GM12878 (cell line): ENCODE measurements around the gene ITGB8. TPM values are rescaled to one million over a fixed set of nuclear protein-coding genes. Genes with fewer than 3 reads are reported as not detected.

Source experiments
- CEBPB ChIP-seq, 2 experiments: fragments of 150-350 bp in 1 of 2; IDR thresholded peaks; 2 replicates each; pipeline ENCODE4 v1.6.1; 2012 to 2014; ENCODE audit warnings: low read depth in 2 of 2, low read length in 2 of 2, borderline replicate concordance in 1 of 2, inconsistent platforms in 1 of 2
- HDAC2 ChIP-seq: fragments of 200-600 bp; sonication (generic); IDR thresholded peaks from 2 replicates; pipeline ENCODE4 v1.6.1; 2017
- NFIC ChIP-seq: IDR thresholded peaks from 2 replicates; pipeline ENCODE4 v1.6.1; 2012; ENCODE audit warnings: low read depth, mild to moderate bottlenecking, inconsistent platforms, low read length, moderate library complexity
- SIN3A ChIP-seq: IDR thresholded peaks from 2 replicates; pipeline ENCODE4 v1.6.1; 2012; ENCODE audit warnings: low read depth, low read length, improper control_type of control experiment
- SUZ12 ChIP-seq: fragments of 200-600 bp; sonication (generic); IDR thresholded peaks from one replicate; pipeline ENCODE4 v1.6.1; 2018; ENCODE audit warnings: antibody characterized with exemption, mild to moderate bottlenecking; ENCODE audit not compliant: unreplicated experiment
- ZNF622 ChIP-seq: fragments of 450-650 bp; IDR thresholded peaks from 2 replicates; pipeline ENCODE4 v1.6.1; 2017; ENCODE audit warnings: mild to moderate bottlenecking, inconsistent platforms
- polyA plus RNA-seq, 11 experiments: library from polyadenylated mRNA; depleted of rRNA in 4 of 11; unstranded in 6 of 11; stranded (reverse) in 5 of 11; fragments of >200 nt; fragmentation: Nextera tagmentation in 4 of 11; fragmentation: Illumina TruSeq in 1 of 11; extraction: Ambion mirVana in 4 of 11; extraction: Trizol in 1 of 11; gene quantifications; 1 replicate in 1 of 11; 2 replicates in 10 of 11; pipeline versions ENCODE4 v1.2.1 to v1.2.3, GENCODE V29; 2011 to 2016; ENCODE audit warnings: inconsistent platforms in 2 of 11, missing spikeins in 2 of 11, low read depth in 1 of 11
- total RNA-seq, 4 experiments: library from RNA; depleted of rRNA in 3 of 4; stranded (reverse); fragments of >200 nt in 3 of 4; fragmentation: Illumina TruSeq in 1 of 4; extraction: Trizol in 1 of 4; gene quantifications; 2 replicates each; pipeline versions ENCODE4 v1.2.1 to v1.2.3, GENCODE V29; 2013 to 2021
- TF ChIP-seq, protein P1 (sequence below): fragments of 450-650 bp; formaldehyde crosslinking; IDR thresholded peaks from 2 replicates; pipeline ENCODE4 v1.5.0; 2022; ENCODE audit warnings: mild to moderate bottlenecking, missing genetic modification characterization
- TF ChIP-seq, protein P2 (sequence below): fragments of 450-650 bp; IDR thresholded peaks from 2 replicates; pipeline ENCODE4 v1.6.1; 2017; ENCODE audit warnings: mild to moderate bottlenecking, moderate library complexity
- TF ChIP-seq, protein P3 (sequence below): IDR thresholded peaks from 2 replicates; pipeline ENCODE4 v1.6.1; 2011; ENCODE audit warnings: borderline replicate concordance, low read depth, mild to moderate bottlenecking, moderate library complexity, mixed read lengths, low read length; ENCODE audit not compliant: insufficient read depth; ENCODE audit errors: extremely low read length

Gene ITGB8
- total and polyA plus RNA-seq, 10 of the 15 experiments (the other 5 are each of a cell fraction or from before 2014, with no cell fraction given): 0.37 to 26.2 (median 1.5) TPM

GRCh38 chr7:20330239-20330927, at the start of gene ITGB8 (continued):
- TF ChIP-seq, protein P1, sequence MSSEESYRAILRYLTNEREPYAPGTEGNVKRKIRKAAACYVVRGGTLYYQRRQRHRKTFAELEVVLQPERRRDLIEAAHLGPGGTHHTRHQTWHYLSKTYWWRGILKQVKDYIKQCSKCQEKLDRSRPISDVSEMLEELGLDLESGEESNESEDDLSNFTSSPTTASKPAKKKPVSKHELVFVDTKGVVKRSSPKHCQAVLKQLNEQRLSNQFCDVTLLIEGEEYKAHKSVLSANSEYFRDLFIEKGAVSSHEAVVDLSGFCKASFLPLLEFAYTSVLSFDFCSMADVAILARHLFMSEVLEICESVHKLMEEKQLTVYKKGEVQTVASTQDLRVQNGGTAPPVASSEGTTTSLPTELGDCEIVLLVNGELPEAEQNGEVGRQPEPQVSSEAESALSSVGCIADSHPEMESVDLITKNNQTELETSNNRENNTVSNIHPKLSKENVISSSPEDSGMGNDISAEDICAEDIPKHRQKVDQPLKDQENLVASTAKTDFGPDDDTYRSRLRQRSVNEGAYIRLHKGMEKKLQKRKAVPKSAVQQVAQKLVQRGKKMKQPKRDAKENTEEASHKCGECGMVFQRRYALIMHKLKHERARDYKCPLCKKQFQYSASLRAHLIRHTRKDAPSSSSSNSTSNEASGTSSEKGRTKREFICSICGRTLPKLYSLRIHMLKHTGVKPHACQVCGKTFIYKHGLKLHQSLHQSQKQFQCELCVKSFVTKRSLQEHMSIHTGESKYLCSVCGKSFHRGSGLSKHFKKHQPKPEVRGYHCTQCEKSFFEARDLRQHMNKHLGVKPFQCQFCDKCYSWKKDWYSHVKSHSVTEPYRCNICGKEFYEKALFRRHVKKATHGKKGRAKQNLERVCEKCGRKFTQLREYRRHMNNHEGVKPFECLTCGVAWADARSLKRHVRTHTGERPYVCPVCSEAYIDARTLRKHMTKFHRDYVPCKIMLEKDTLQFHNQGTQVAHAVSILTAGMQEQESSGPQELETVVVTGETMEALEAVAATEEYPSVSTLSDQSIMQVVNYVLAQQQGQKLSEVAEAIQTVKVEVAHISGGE (CRISPR knock-in tag): no peak
- TF ChIP-seq, protein P2, sequence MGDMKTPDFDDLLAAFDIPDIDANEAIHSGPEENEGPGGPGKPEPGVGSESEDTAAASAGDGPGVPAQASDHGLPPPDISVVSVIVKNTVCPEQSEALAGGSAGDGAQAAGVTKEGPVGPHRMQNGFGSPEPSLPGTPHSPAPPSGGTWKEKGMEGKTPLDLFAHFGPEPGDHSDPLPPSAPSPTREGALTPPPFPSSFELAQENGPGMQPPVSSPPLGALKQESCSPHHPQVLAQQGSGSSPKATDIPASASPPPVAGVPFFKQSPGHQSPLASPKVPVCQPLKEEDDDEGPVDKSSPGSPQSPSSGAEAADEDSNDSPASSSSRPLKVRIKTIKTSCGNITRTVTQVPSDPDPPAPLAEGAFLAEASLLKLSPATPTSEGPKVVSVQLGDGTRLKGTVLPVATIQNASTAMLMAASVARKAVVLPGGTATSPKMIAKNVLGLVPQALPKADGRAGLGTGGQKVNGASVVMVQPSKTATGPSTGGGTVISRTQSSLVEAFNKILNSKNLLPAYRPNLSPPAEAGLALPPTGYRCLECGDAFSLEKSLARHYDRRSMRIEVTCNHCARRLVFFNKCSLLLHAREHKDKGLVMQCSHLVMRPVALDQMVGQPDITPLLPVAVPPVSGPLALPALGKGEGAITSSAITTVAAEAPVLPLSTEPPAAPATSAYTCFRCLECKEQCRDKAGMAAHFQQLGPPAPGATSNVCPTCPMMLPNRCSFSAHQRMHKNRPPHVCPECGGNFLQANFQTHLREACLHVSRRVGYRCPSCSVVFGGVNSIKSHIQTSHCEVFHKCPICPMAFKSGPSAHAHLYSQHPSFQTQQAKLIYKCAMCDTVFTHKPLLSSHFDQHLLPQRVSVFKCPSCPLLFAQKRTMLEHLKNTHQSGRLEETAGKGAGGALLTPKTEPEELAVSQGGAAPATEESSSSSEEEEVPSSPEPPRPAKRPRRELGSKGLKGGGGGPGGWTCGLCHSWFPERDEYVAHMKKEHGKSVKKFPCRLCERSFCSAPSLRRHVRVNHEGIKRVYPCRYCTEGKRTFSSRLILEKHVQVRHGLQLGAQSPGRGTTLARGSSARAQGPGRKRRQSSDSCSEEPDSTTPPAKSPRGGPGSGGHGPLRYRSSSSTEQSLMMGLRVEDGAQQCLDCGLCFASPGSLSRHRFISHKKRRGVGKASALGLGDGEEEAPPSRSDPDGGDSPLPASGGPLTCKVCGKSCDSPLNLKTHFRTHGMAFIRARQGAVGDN: peak; percentile 31
- TF ChIP-seq ZNF622 (no peak), NFIC (peak; percentile 66), SUZ12 (no peak), SIN3A (0 out of 2 replicates have a peak, but pooled peaks have one; percentile 32), HDAC2 (no peak), CEBPB (IDR thresholded peaks at IDR 0.05; ENCODE audit: borderline replicate concordance in 1 of 2, low read depth in 2 of 2, low read length in 2 of 2) (no peak)
- TF ChIP-seq, protein P3, sequence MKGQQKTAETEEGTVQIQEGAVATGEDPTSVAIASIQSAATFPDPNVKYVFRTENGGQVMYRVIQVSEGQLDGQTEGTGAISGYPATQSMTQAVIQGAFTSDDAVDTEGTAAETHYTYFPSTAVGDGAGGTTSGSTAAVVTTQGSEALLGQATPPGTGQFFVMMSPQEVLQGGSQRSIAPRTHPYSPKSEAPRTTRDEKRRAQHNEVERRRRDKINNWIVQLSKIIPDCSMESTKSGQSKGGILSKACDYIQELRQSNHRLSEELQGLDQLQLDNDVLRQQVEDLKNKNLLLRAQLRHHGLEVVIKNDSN: no peak
